ENCODE results near the gene CASK.

Gene CASK

DNA sequence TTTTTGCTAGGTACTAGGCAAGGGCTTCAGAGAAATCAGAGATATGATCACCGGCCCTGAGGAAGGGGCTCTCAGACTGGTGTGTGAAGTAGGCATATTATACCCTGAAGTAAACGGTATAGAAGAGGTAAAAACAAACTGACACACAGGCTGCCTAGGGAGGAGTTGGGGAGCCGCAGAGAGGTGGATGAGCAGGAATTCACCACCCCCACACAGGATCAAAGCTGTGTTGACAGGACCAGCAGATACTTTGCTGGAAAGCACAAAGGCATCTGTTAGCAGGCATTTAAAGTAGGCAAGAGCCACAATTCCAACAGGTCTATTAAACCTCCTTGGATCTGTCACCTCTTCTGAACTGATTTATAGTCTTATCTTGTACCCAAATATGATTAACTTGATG is 306.4 kb downstream of the CASK start:
- no peak for TF ChIP-seq ZFP3 (CRISPR knock-in tag; IDR thresholded peaks at IDR 0.05)
- TF ChIP-seq ZNF8 (CRISPR knock-in tag; IDR thresholded peaks at IDR 0.05): no peak
- no peak for TF ChIP-seq TOX (CRISPR knock-in tag; IDR thresholded peaks at IDR 0.05; ENCODE audit: borderline replicate concordance)
- no peak for TF ChIP-seq ZNF70 (CRISPR knock-in tag; IDR thresholded peaks at IDR 0.05)
- TF ChIP-seq ZNF565 (CRISPR knock-in tag; conservative IDR thresholded peaks at IDR 0.05; ENCODE audit: low read depth): no peak
- TF ChIP-seq ESRRG (CRISPR knock-in tag; IDR thresholded peaks at IDR 0.05): no peak
- no peak for TF ChIP-seq BACH2 (CRISPR knock-in tag; IDR thresholded peaks at IDR 0.05; ENCODE audit: borderline replicate concordance)
- no peak for TF ChIP-seq ISL1 (CRISPR knock-in tag; IDR thresholded peaks at IDR 0.05)
- no peak for TF ChIP-seq CSDC2 (CRISPR knock-in tag; IDR thresholded peaks at IDR 0.05)
- TF ChIP-seq, protein P1, sequence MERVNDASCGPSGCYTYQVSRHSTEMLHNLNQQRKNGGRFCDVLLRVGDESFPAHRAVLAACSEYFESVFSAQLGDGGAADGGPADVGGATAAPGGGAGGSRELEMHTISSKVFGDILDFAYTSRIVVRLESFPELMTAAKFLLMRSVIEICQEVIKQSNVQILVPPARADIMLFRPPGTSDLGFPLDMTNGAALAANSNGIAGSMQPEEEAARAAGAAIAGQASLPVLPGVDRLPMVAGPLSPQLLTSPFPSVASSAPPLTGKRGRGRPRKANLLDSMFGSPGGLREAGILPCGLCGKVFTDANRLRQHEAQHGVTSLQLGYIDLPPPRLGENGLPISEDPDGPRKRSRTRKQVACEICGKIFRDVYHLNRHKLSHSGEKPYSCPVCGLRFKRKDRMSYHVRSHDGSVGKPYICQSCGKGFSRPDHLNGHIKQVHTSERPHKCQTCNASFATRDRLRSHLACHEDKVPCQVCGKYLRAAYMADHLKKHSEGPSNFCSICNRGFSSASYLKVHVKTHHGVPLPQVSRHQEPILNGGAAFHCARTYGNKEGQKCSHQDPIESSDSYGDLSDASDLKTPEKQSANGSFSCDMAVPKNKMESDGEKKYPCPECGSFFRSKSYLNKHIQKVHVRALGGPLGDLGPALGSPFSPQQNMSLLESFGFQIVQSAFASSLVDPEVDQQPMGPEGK (CRISPR knock-in tag; IDR thresholded peaks at IDR 0.05; ENCODE audit: borderline replicate concordance): no peak
- TF ChIP-seq, protein P2, sequence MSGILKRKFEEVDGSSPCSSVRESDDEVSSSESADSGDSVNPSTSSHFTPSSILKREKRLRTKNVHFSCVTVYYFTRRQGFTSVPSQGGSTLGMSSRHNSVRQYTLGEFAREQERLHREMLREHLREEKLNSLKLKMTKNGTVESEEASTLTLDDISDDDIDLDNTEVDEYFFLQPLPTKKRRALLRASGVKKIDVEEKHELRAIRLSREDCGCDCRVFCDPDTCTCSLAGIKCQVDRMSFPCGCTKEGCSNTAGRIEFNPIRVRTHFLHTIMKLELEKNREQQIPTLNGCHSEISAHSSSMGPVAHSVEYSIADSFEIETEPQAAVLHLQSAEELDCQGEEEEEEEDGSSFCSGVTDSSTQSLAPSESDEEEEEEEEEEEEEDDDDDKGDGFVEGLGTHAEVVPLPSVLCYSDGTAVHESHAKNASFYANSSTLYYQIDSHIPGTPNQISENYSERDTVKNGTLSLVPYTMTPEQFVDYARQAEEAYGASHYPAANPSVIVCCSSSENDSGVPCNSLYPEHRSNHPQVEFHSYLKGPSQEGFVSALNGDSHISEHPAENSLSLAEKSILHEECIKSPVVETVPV (CRISPR knock-in tag; IDR thresholded peaks at IDR 0.05): no peak
- ATAC-seq: no peak

DNA sequence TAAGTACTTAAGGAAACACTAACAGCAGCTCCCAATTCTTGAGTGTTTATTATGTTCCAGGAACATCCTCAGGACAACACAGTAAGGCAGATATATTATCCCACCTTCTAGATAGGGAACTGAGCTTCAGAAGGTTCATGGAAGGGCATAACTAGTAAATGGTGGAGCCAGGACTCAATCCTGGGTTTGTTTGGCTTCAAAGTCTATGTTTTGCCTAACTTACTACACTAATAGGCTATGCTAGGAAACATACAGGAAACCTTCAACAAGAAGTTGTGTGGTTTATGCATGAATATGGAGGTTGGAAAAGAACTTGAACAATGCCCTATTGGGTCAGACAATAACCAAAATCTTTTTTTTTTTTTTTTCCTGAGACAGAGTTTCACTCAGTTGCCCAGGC is 307.1 kb downstream of the CASK start:
- no peak for ATAC-seq

DNA sequence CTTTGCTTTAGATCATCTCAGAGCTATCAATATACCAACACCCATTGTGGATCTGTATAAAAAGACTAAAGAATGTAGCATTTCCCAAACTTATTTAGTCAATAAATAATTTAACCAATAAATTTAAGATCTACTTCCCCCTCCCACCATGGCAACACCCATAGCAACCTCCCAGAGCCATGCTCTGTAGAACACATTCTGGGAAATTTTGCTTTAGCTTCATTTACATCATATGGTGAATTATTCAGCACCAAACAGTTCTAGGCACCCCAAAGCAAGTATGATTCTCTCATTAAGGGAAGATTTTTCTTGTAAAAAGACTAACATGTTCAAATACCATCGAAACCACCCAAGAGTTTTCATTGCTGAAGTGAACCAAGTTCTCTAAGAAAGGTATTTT is 315.1 kb downstream of the CASK start:
- no peak for ATAC-seq
- TF ChIP-seq GLIS3 (CRISPR knock-in tag; IDR thresholded peaks at IDR 0.05) (no peak), CSDC2 (CRISPR knock-in tag; IDR thresholded peaks at IDR 0.05) (no peak), TCF4 (CRISPR knock-in tag; IDR thresholded peaks at IDR 0.05; ENCODE audit: borderline replicate concordance) (no peak), ZFP30 (CRISPR knock-in tag; IDR thresholded peaks at IDR 0.05) (no peak), ESRRG (CRISPR knock-in tag; IDR thresholded peaks at IDR 0.05) (no peak), ARNTL (CRISPR knock-in tag; IDR thresholded peaks at IDR 0.05; ENCODE audit: borderline replicate concordance, low read depth) (no peak), ZFP3 (CRISPR knock-in tag; IDR thresholded peaks at IDR 0.05) (no peak)
- TF ChIP-seq, protein P2 (CRISPR knock-in tag; IDR thresholded peaks at IDR 0.05): no peak
- TF ChIP-seq, protein P1 (CRISPR knock-in tag; IDR thresholded peaks at IDR 0.05; ENCODE audit: borderline replicate concordance): no peak
- TF ChIP-seq, protein P3, sequence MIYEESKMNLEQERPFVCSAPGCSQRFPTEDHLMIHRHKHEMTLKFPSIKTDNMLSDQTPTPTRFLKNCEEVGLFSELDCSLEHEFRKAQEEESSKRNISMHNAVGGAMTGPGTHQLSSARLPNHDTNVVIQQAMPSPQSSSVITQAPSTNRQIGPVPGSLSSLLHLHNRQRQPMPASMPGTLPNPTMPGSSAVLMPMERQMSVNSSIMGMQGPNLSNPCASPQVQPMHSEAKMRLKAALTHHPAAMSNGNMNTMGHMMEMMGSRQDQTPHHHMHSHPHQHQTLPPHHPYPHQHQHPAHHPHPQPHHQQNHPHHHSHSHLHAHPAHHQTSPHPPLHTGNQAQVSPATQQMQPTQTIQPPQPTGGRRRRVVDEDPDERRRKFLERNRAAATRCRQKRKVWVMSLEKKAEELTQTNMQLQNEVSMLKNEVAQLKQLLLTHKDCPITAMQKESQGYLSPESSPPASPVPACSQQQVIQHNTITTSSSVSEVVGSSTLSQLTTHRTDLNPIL (CRISPR knock-in tag; IDR thresholded peaks at IDR 0.05; ENCODE audit: low read depth): no peak

More for the DNA sequence above, 307.1 kb downstream of the CASK start:
- TF ChIP-seq ESRRG (CRISPR knock-in tag; IDR thresholded peaks at IDR 0.05) (no peak), ZFP30 (CRISPR knock-in tag; IDR thresholded peaks at IDR 0.05) (no peak), ZNF565 (CRISPR knock-in tag; conservative IDR thresholded peaks at IDR 0.05; ENCODE audit: low read depth) (no peak), ZFP3 (CRISPR knock-in tag; IDR thresholded peaks at IDR 0.05) (no peak), CSDC2 (CRISPR knock-in tag; IDR thresholded peaks at IDR 0.05) (no peak), BACH2 (CRISPR knock-in tag; IDR thresholded peaks at IDR 0.05; ENCODE audit: borderline replicate concordance) (no peak), TCF4 (CRISPR knock-in tag; IDR thresholded peaks at IDR 0.05; ENCODE audit: borderline replicate concordance) (no peak), GLIS3 (CRISPR knock-in tag; IDR thresholded peaks at IDR 0.05) (no peak), TOX (CRISPR knock-in tag; IDR thresholded peaks at IDR 0.05; ENCODE audit: borderline replicate concordance) (no peak)
- TF ChIP-seq, protein P4, sequence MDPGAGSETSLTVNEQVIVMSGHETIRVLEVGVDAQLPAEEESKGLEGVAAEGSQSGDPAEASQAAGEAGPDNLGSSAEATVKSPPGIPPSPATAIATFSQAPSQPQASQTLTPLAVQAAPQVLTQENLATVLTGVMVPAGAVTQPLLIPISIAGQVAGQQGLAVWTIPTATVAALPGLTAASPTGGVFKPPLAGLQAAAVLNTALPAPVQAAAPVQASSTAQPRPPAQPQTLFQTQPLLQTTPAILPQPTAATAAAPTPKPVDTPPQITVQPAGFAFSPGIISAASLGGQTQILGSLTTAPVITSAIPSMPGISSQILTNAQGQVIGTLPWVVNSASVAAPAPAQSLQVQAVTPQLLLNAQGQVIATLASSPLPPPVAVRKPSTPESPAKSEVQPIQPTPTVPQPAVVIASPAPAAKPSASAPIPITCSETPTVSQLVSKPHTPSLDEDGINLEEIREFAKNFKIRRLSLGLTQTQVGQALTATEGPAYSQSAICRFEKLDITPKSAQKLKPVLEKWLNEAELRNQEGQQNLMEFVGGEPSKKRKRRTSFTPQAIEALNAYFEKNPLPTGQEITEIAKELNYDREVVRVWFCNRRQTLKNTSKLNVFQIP (CRISPR knock-in tag; IDR thresholded peaks at IDR 0.05; ENCODE audit: borderline replicate concordance, low read depth): no peak
- TF ChIP-seq, protein P5, sequence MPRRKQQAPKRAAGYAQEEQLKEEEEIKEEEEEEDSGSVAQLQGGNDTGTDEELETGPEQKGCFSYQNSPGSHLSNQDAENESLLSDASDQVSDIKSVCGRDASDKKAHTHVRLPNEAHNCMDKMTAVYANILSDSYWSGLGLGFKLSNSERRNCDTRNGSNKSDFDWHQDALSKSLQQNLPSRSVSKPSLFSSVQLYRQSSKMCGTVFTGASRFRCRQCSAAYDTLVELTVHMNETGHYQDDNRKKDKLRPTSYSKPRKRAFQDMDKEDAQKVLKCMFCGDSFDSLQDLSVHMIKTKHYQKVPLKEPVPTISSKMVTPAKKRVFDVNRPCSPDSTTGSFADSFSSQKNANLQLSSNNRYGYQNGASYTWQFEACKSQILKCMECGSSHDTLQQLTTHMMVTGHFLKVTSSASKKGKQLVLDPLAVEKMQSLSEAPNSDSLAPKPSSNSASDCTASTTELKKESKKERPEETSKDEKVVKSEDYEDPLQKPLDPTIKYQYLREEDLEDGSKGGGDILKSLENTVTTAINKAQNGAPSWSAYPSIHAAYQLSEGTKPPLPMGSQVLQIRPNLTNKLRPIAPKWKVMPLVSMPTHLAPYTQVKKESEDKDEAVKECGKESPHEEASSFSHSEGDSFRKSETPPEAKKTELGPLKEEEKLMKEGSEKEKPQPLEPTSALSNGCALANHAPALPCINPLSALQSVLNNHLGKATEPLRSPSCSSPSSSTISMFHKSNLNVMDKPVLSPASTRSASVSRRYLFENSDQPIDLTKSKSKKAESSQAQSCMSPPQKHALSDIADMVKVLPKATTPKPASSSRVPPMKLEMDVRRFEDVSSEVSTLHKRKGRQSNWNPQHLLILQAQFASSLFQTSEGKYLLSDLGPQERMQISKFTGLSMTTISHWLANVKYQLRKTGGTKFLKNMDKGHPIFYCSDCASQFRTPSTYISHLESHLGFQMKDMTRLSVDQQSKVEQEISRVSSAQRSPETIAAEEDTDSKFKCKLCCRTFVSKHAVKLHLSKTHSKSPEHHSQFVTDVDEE (CRISPR knock-in tag; IDR thresholded peaks at IDR 0.05): no peak

Data from SK-N-SH treated with all-trans-retinoic acid at 6 μM for 48 hours (cell line).